H1 (cell line): Measurements from ENCODE around the gene TSC1. TPM values are rescaled to one million over a fixed set of nuclear protein-coding genes. Genes with fewer than 3 reads are reported as not detected.

ENCODE experiments used
- CTCF ChIA-PET: fragments of 300-600 bp; sonication (Branson Sonifier 250); formaldehyde crosslinking; loops from one replicate; lab custom pipeline; 2021; ENCODE audit not compliant: partially characterized antibody; lab: Charles Lee
- POLR2A ChIA-PET: fragments of 300-600 bp; sonication (Branson Sonifier 250); formaldehyde crosslinking; loops from one replicate; lab custom pipeline; 2021; ENCODE audit warnings: inconsistent platforms; ENCODE audit not compliant: partially characterized antibody; lab: Charles Lee
- DNase-seq, 2 experiments: peaks; one replicate each; pipeline versions ENCODE4 v3.0.0 to v3.0.0-alpha.2; 2010 to 2022; ENCODE audit warnings: low spot score in 2 of 2, low read depth in 1 of 2, mixed read lengths in 1 of 2
- FAIRE-seq: peaks from 2 replicates; lab custom pipeline; 2011; peaks lifted over from hg19 to GRCh38; lab: Jason Lieb, UNC
- H2AFZ ChIP-seq: 2 replicates; pipeline ENCODE4 v1.8.1; 2012; ENCODE audit warnings: low read length, inconsistent platforms
- H2AK5ac ChIP-seq: 2 replicates; pipeline ENCODE4 v1.6.1; 2013; ENCODE audit warnings: low read depth, low read length
- H2BK120ac ChIP-seq: replicated peaks from 2 replicates; pipeline ENCODE3; 2013; ENCODE audit warnings: low read depth, low read length, inconsistent platforms
- H2BK12ac ChIP-seq: 2 replicates; pipeline ENCODE4 v1.6.1; 2013; ENCODE audit warnings: low read depth, low read length
- H2BK15ac ChIP-seq: 2 replicates; pipeline ENCODE4 v1.6.1; 2013; ENCODE audit warnings: low read length
- H2BK20ac ChIP-seq: 2 replicates; pipeline ENCODE4 v1.6.1; 2013; ENCODE audit warnings: low read length
- H2BK5ac ChIP-seq: 2 replicates; pipeline ENCODE4 v1.6.1; 2013; ENCODE audit warnings: low read depth, low read length
- H3K14ac ChIP-seq: 2 replicates; pipeline ENCODE4 v1.6.1; 2013; ENCODE audit warnings: inconsistent platforms; ENCODE audit not compliant: insufficient read length
- H3K18ac ChIP-seq: 2 replicates; pipeline ENCODE4 v1.6.1; 2013; ENCODE audit warnings: low read length; ENCODE audit errors: extremely low read depth
- H3K23ac ChIP-seq: 2 replicates; pipeline ENCODE4 v1.6.1; 2013; ENCODE audit warnings: inconsistent platforms; ENCODE audit not compliant: insufficient read length
- H3K23me2 ChIP-seq: 2 replicates; pipeline ENCODE4 v1.6.1; 2013; ENCODE audit warnings: low read depth, low read length
- H3K27ac ChIP-seq: 2 replicates; pipeline ENCODE4 v1.6.1; 2011; ENCODE audit warnings: low read depth, low read length, inconsistent platforms
- H3K27me3 ChIP-seq, 4 experiments: replicated peaks in 1 of 4; 1 replicate in 1 of 4; 2 replicates in 3 of 4; pipeline versions ENCODE4 v1.6.1 to v1.8.1; 2011 to 2013; ENCODE audit warnings: low read length in 3 of 4, mild to moderate bottlenecking in 3 of 4, inconsistent platforms in 2 of 4, mixed read lengths in 2 of 4, moderate library complexity in 1 of 4; ENCODE audit not compliant: control insufficient read depth in 3 of 4, insufficient read depth in 3 of 4; ENCODE audit errors: extremely low read depth in 1 of 4
- H3K36me3 ChIP-seq, 4 experiments: 2 replicates each; pipeline versions ENCODE4 v1.6.1 to v1.8.1; 2011 to 2013; ENCODE audit warnings: mild to moderate bottlenecking in 4 of 4, low read length in 3 of 4, moderate library complexity in 2 of 4, control low read depth in 1 of 4, inconsistent platforms in 1 of 4; ENCODE audit not compliant: insufficient read depth in 4 of 4, control insufficient read depth in 2 of 4
- H3K4ac ChIP-seq: replicated peaks from 2 replicates; pipeline ENCODE3; 2013; ENCODE audit warnings: low read length, low read depth, mixed read lengths, inconsistent platforms; ENCODE audit not compliant: insufficient read length
- H3K4me1 ChIP-seq, 4 experiments: replicated peaks in 1 of 4; 1 replicate in 1 of 4; 2 replicates in 3 of 4; pipeline versions ENCODE4 v1.6.1 to v1.8.1; 2011 to 2013; ENCODE audit warnings: low read length in 3 of 4, inconsistent platforms in 2 of 4, mixed read lengths in 1 of 4; ENCODE audit not compliant: insufficient read depth in 4 of 4, control insufficient read depth in 3 of 4
- H3K4me2 ChIP-seq, 2 experiments: 2 replicates each; pipeline versions ENCODE4 v1.6.1 to v1.8.1; 2011 to 2013; ENCODE audit warnings: low read depth in 2 of 2, low read length in 2 of 2, control low read depth in 1 of 2, inconsistent platforms in 1 of 2, mild to moderate bottlenecking in 1 of 2; ENCODE audit not compliant: insufficient read depth in 1 of 2
- H3K4me3 ChIP-seq, 4 experiments: fragments of 200-600, 300-600 bp in 1 of 4; sonication (generic), shearing (Covaris generic), sonication (Bioruptor Twin) in 1 of 4; 2 replicates each; pipeline versions ENCODE4 v1.5.1 to v1.8.1; 2011 to 2016; ENCODE audit warnings: low read length in 4 of 4, low read depth in 3 of 4, control low read depth in 2 of 4, inconsistent platforms in 2 of 4, mild to moderate bottlenecking in 2 of 4, mixed read lengths in 1 of 4, moderate library complexity in 1 of 4; ENCODE audit not compliant: insufficient read depth in 2 of 4; ENCODE audit errors: extremely low read depth in 1 of 4
- H3K56ac ChIP-seq: replicated peaks from 2 replicates; pipeline ENCODE3; 2013; ENCODE audit warnings: low read depth, mild to moderate bottlenecking, mixed read lengths, low read length, inconsistent platforms; ENCODE audit not compliant: insufficient read length
- H3K79me1 ChIP-seq: 2 replicates; pipeline ENCODE4 v1.6.1; 2013; ENCODE audit warnings: low read depth, low read length, control low read depth
- H3K79me2 ChIP-seq, 2 experiments: 2 replicates each; pipeline versions ENCODE4 v1.6.1 to v1.8.1; 2012 to 2013; ENCODE audit warnings: low read length in 2 of 2, mild to moderate bottlenecking in 2 of 2, inconsistent platforms in 1 of 2; ENCODE audit not compliant: insufficient read depth in 2 of 2, control insufficient read depth in 1 of 2
- H3K9ac ChIP-seq, 4 experiments: replicated peaks in 1 of 4; 1 replicate in 1 of 4; 2 replicates in 3 of 4; pipeline versions ENCODE4 v1.6.1 to v1.8.1; 2011 to 2013; ENCODE audit warnings: low read depth in 3 of 4, low read length in 3 of 4, control low read depth in 2 of 4, mild to moderate bottlenecking in 2 of 4, moderate library complexity in 2 of 4, inconsistent platforms in 1 of 4; ENCODE audit errors: extremely low read depth in 1 of 4
- H3K9me3 ChIP-seq, 2 experiments: 2 replicates each; pipeline versions ENCODE4 v1.6.1 to v1.8.1; 2012 to 2013; ENCODE audit warnings: mild to moderate bottlenecking in 2 of 2, moderate library complexity in 2 of 2, control low read depth in 1 of 2, inconsistent platforms in 1 of 2, low read depth in 1 of 2, low read length in 1 of 2, mixed read lengths in 1 of 2; ENCODE audit not compliant: insufficient read depth in 2 of 2
- H4K20me1 ChIP-seq, 2 experiments: replicated peaks in 1 of 2; 2 replicates each; pipeline versions ENCODE3 to v1.8.1; 2011 to 2013; ENCODE audit warnings: inconsistent platforms in 2 of 2, low read length in 2 of 2, mild to moderate bottlenecking in 1 of 2; ENCODE audit not compliant: insufficient read depth in 2 of 2, control insufficient read depth in 1 of 2
- H4K5ac ChIP-seq: 2 replicates; pipeline ENCODE4 v1.6.1; 2013; ENCODE audit warnings: low read length, low read depth, mixed read lengths, inconsistent platforms; ENCODE audit not compliant: insufficient read length
- H4K8ac ChIP-seq: 2 replicates; pipeline ENCODE4 v1.8.0; 2013; ENCODE audit warnings: mild to moderate bottlenecking, moderate library complexity, low read length, inconsistent platforms; ENCODE audit not compliant: insufficient read depth; ENCODE audit errors: extremely low read depth
- H4K91ac ChIP-seq: replicated peaks from 2 replicates; pipeline ENCODE3; 2013; ENCODE audit warnings: low read length, mixed read lengths, inconsistent platforms; ENCODE audit not compliant: insufficient read length
- CBX5 ChIP-seq: fragments of 300-800, 300-1000 bp; sonication (generic); IDR thresholded peaks from 2 replicates; pipeline ENCODE4 v1.7.1; 2016; ENCODE audit warnings: antibody characterized with exemption, low read length, low read depth
- HDAC6 ChIP-seq: IDR thresholded peaks from one replicate; pipeline ENCODE4 v1.7.1; 2012; ENCODE audit warnings: low read depth, mild to moderate bottlenecking, inconsistent platforms, low read length, moderate library complexity
- MAFK ChIP-seq: IDR thresholded peaks from 2 replicates; pipeline ENCODE4 v1.6.1; 2012; ENCODE audit warnings: low read depth, mild to moderate bottlenecking, improper control_type of control experiment, low read length
- POLR2AphosphoS5 ChIP-seq: IDR thresholded peaks from 2 replicates; pipeline ENCODE4 v1.6.1; 2011; ENCODE audit warnings: low read depth, low read length
- POU5F1 ChIP-seq: IDR thresholded peaks from 2 replicates; pipeline ENCODE4 v1.6.1; 2011; ENCODE audit warnings: low read depth, mild to moderate bottlenecking, low read length, moderate library complexity
- RFX5 ChIP-seq: IDR thresholded peaks from 2 replicates; pipeline ENCODE4 v1.6.1; 2011; ENCODE audit warnings: low read depth, low read length, improper control_type of control experiment, borderline replicate concordance
- SP2 ChIP-seq: IDR thresholded peaks from 2 replicates; pipeline ENCODE4 v1.6.1; 2012; ENCODE audit warnings: mild to moderate bottlenecking, low read length, inconsistent platforms
- SRF ChIP-seq: IDR thresholded peaks from 2 replicates; pipeline ENCODE4 v1.6.1; 2011; ENCODE audit warnings: mild to moderate bottlenecking, low read depth, low read length, moderate library complexity
- SUZ12 ChIP-seq: fragments of 200-600 bp; sonication (generic); IDR thresholded peaks from 2 replicates; pipeline ENCODE4 v1.6.1; 2012; ENCODE audit warnings: mild to moderate bottlenecking, inconsistent platforms, low read length, moderate library complexity, mixed read lengths
- WGBS, 2 experiments: shearing (Covaris generic) in 1 of 2; methylation state at CpG; one replicate each; pipeline versions ENCODE4 v1.1.6 to v1.1.7; 2013 to 2015; ENCODE audit warnings: low lambda C conversion rate in 2 of 2, mixed read lengths in 2 of 2, inconsistent platforms in 1 of 2, low coverage in 1 of 2, missing lambda C conversion rate in 1 of 2; ENCODE audit not compliant: insufficient replicate concordance in 2 of 2, insufficient coverage in 1 of 2, insufficient read length in 1 of 2; ENCODE audit errors: extremely low coverage in 1 of 2, missing lambda C conversion rate in 1 of 2; 5-methylcytosine and 5-hydroxymethylcytosine counted together
- polyA plus RNA-seq, 7 experiments: library from polyadenylated mRNA; depleted of rRNA in 3 of 7; stranded (reverse) in 5 of 7; unstranded in 2 of 7; fragments of >200 nt in 5 of 7; fragments of 200-250 nt in 2 of 7; gene quantifications; 1 replicate in 5 of 7; 2 replicates in 1 of 7; 4 replicates in 1 of 7; pipeline versions ENCODE4 v1.2.1 to v1.2.3, GENCODE V29; 2011 to 2013; ENCODE audit warnings: missing spikeins in 2 of 7, mixed read lengths in 2 of 7
- total RNA-seq: library from RNA; stranded (reverse); fragmentation: NEBNext Ultra II Directional; extraction: Animal tissue kit (Norgen Biotek cat#: 25700); gene quantifications from 2 replicates; pipeline ENCODE4 v1.2.1, GENCODE V29; 2021

Gene TSC1
- total and polyA plus RNA-seq, 2 of the 8 experiments (the other 6 are each of a cell fraction or from before 2014, with no cell fraction given) = 37.2 to 46.0 TPM

GRCh38 chr9:132849185-132849706, 95.2 kb downstream of the TSC1 start:
- Histone ChIP-seq H3K27me3 (no peaks in the 10 kb centered on the region; a peak in 1 of 7 replicates), H3K9me3 (no peaks in the 10 kb centered on the region), H2AFZ (peak overlapping the region; percentile 42; the same call in 1 of the 2 replicates), H3K9ac (no peak overlapping the region), H3K14ac (no peak overlapping the region), H2AK5ac (no peak overlapping the region), H2BK12ac (peak overlapping the region; percentile 50; the same call in 1 of the 2 replicates), H2BK15ac (no peak overlapping the region), H3K56ac (no peak overlapping the region), H3K4me3 (peak overlapping the region in 1 of 4 experiments; percentile 3; a peak in 1 of 8 replicates), H3K27ac (no peak overlapping the region), H3K79me1 (no peaks in the 10 kb centered on the region), H4K91ac (no peak overlapping the region), H2BK5ac (no peak overlapping the region), H4K5ac (peak overlapping the region; percentile 4), H3K36me3 (no peaks in the 10 kb centered on the region), H3K23me2 (no peaks in the 10 kb centered on the region), H4K8ac (0 out of 2 replicates have a peak overlapping the region, but pooled peaks have one; percentile 39), H3K18ac (no peak overlapping the region)
- 85% methylated on average over 12 of the region's 12 CpGs; no CpG with 5 or more reads in 1 of the 2 experiments for WGBS, 2 experiments
- no peak for FAIRE-seq
- CTCF ChIA-PET = interaction anchor here (0.6 to 2.3 kb wide), 23 partner anchors 8 to 494 kb away, joined by 3 to 16 read pairs (median 4); partner anchors contain the start of gene SPACA9
- TF ChIP-seq MAFK = no peak
- TF ChIP-seq SUZ12 = no peak
- no peak for TF ChIP-seq POU5F1
- TF ChIP-seq SRF = no peak
- TF ChIP-seq SP2 = no peak
- TF ChIP-seq RFX5 = no peak
- TF ChIP-seq CBX5 = no peak
- no peak for TF ChIP-seq POLR2AphosphoS5
- TF ChIP-seq HDAC6 = no peak
- TF ChIP-seq, all 59 proteins: peak for 0
- H2BK120ac ChIP-seq = no peak overlapping the region
- H3K23ac ChIP-seq = no peak overlapping the region
- DNase-seq = no peak
- no peak overlapping the region for H3K4ac ChIP-seq
- H3K79me2 ChIP-seq = no peaks in the 10 kb centered on the region
- peak overlapping the region in 1 of 2 experiments; percentile 5; a peak in 1 of 4 replicates for H3K4me2 ChIP-seq
- H4K20me1 ChIP-seq = no peaks in the 10 kb centered on the region
- H2BK20ac ChIP-seq = no peak overlapping the region
- H3K4me1 ChIP-seq = peaks cover 2 to 5% (median 4%) of the 10 kb centered on the region in 4 experiments; a peak in 6 of 7 replicates
- POLR2A ChIA-PET = interaction anchor here (0.6 kb wide), 1 partner anchor 499 kb away, joined by 3 read pairs; the partner anchor contains the start of genes MED22 and RPL7A
